SHP77 (cell line): Measurements from ENCODE around the gene PHACTR4.
"Not testable (repeated sequence)": the region's sequence is repeated elsewhere in the genome, so short reads cannot be mapped to it uniquely, and the experiment has no call there.

ENCODE experiments used
- DNase-seq, 2 experiments: peaks; one replicate each; lab custom pipeline; 2025; lab: John Stamatoyannopoulos, UW

PHACTR4 gene

GRCh38 chr1:28436211-28436769, 66.8 kb downstream of the PHACTR4 start:
- no peak for DNase-seq

- no peak for DNase-seq
Observed at GRCh38 chr1:28437264-28437923, 67.9 kb downstream of the PHACTR4 start.

- DNase-seq: peak; percentile 6 to 34
Observed at GRCh38 chr1:28437924-28438699, 68.6 kb downstream of the PHACTR4 start.

- DNase-seq: no peak
Observed at GRCh38 chr1:28439320-28439719, 69.8 kb downstream of the PHACTR4 start.

GRCh38 chr1:28441674-28442073, 72.1 kb downstream of the PHACTR4 start:
- no peak for DNase-seq

- no peak for DNase-seq
Observed at GRCh38 chr1:28443550-28443949, 74.0 kb downstream of the PHACTR4 start.

- DNase-seq: no peak
Observed at GRCh38 chr1:28447679-28448078, 78.1 kb downstream of the PHACTR4 start.

GRCh38 chr1:28448094-28448611, 78.6 kb downstream of the PHACTR4 start:
- DNase-seq: not testable (repeated sequence)

GRCh38 chr1:28449904-28450303, 80.4 kb downstream of the PHACTR4 start:
- no peak for DNase-seq

- no peak for DNase-seq
Observed at GRCh38 chr1:28450561-28450960, 81.0 kb downstream of the PHACTR4 start.

GRCh38 chr1:28451011-28451410, 81.5 kb downstream of the PHACTR4 start:
- no peak for DNase-seq

GRCh38 chr1:28456078-28456477, 86.5 kb downstream of the PHACTR4 start:
- DNase-seq: no peak

GRCh38 chr1:28457678-28458077, 88.1 kb downstream of the PHACTR4 start:
- DNase-seq: no peak

GRCh38 chr1:28458237-28459228, 89.0 kb downstream of the PHACTR4 start:
- DNase-seq: no peak

GRCh38 chr1:28466226-28466778, 96.8 kb downstream of the PHACTR4 start:
- no peak for DNase-seq

- no peak for DNase-seq
Observed at GRCh38 chr1:28470146-28470545, 100.6 kb downstream of the PHACTR4 start.

- not testable (repeated sequence) for DNase-seq
Observed at GRCh38 chr1:28479497-28479896, 110.0 kb downstream of the PHACTR4 start.

- no peak for DNase-seq
Observed at GRCh38 chr1:28480308-28480707, 110.8 kb downstream of the PHACTR4 start.

- no peak for DNase-seq
Observed at GRCh38 chr1:28482138-28482537, 112.6 kb downstream of the PHACTR4 start.

- no peak for DNase-seq
Observed at GRCh38 chr1:28482702-28483101, 113.2 kb downstream of the PHACTR4 start.

GRCh38 chr1:28494737-28495136, 125.2 kb downstream of the PHACTR4 start:
- no peak for DNase-seq
